Peyer's patch (tissue), 4 donors: Measurements from ENCODE around the gene PPM1L.

Source experiments
- CTCF ChIP-seq, 6 experiments: fragments of 450-650 bp in 4 of 6; fragments of 200-600 bp in 2 of 6; sonication (generic) in 1 of 6; IDR thresholded peaks; one replicate each; pipeline ENCODE4 v1.5.1; 2017 to 2019; ENCODE audit warnings: antibody characterized with exemption in 6 of 6, mild to moderate bottlenecking in 3 of 6, moderate library complexity in 1 of 6
- POLR2A ChIP-seq, 2 donors: fragments of 450-650 bp; IDR thresholded peaks; one replicate each; pipeline ENCODE4 v1.5.1; 2017; ENCODE audit warnings: antibody characterized with exemption in 2 of 2, mild to moderate bottlenecking in 2 of 2, moderate library complexity in 2 of 2

- TF ChIP-seq CTCF (IDR thresholded peaks at IDR 0.05) (no peak), POLR2A (IDR thresholded peaks at IDR 0.05) (no peak)
Measured at GRCh38 chr3:161016417-161017313, 260.6 kb downstream of the PPM1L start.
